ENCODE results near the gene TOR2A.

GRCh38 chr9:127783111-127784008, 48.3 kb upstream of the TOR2A start:
- TF ChIP-seq, protein P1, sequence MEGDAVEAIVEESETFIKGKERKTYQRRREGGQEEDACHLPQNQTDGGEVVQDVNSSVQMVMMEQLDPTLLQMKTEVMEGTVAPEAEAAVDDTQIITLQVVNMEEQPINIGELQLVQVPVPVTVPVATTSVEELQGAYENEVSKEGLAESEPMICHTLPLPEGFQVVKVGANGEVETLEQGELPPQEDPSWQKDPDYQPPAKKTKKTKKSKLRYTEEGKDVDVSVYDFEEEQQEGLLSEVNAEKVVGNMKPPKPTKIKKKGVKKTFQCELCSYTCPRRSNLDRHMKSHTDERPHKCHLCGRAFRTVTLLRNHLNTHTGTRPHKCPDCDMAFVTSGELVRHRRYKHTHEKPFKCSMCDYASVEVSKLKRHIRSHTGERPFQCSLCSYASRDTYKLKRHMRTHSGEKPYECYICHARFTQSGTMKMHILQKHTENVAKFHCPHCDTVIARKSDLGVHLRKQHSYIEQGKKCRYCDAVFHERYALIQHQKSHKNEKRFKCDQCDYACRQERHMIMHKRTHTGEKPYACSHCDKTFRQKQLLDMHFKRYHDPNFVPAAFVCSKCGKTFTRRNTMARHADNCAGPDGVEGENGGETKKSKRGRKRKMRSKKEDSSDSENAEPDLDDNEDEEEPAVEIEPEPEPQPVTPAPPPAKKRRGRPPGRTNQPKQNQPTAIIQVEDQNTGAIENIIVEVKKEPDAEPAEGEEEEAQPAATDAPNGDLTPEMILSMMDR (IDR thresholded peaks at IDR 0.05), result no peak
- no peak for TF ChIP-seq POLR2A (IDR thresholded peaks at IDR 0.05)
